Activated CD8-positive, alpha-beta T cell treated with anti-CD3 and anti-CD28 coated beads, Interleukin-2, amount 10 ng/mL, durations not matched to agents 7 days and 5 days (primary cell): ENCODE results near the gene RSPH9. TPM values are rescaled to one million over a fixed set of nuclear protein-coding genes. Genes with fewer than 3 reads are reported as not detected.
"Not testable (repeated sequence)": the region's sequence is repeated elsewhere in the genome, so short reads cannot be mapped to it uniquely, and the experiment has no call there.

Experiments used
- ATAC-seq: fragments of 150-1000 bp; cut with Tn5 transposase; one replicate; pipeline ENCODE4 v1.10.0; 2021; ENCODE audit warnings: moderate library complexity
- CTCF ChIA-PET: fragments of 350-600 bp; sonication (Branson Sonifier 250); formaldehyde crosslinking; loops from one replicate; lab custom pipeline; 2021; ENCODE audit warnings: antibody characterized with exemption; lab: Charles Lee
- POLR2A ChIA-PET: fragments of 350-600 bp; sonication (Branson Sonifier 250); formaldehyde crosslinking; loops from one replicate; lab custom pipeline; 2021; ENCODE audit warnings: antibody characterized with exemption; lab: Charles Lee
- DNase-seq: peaks from one replicate; pipeline ENCODE4 v3.0.0-alpha.2; 2020
- H3K27ac Mint-ChIP-seq: one replicate; pipeline ENCODE4 v1.8.0; 2021; ENCODE audit warnings: mild to moderate bottlenecking, mixed read lengths
- H3K27me3 Mint-ChIP-seq: one replicate; pipeline ENCODE4 v1.8.0; 2021; ENCODE audit warnings: low read depth, mixed read lengths
- H3K36me3 Mint-ChIP-seq: one replicate; pipeline ENCODE4 v1.8.0; 2021; ENCODE audit warnings: low read depth, mixed read lengths
- H3K4me1 Mint-ChIP-seq: one replicate; pipeline ENCODE4 v1.8.0; 2021; ENCODE audit warnings: low read depth, mixed read lengths
- H3K4me3 Mint-ChIP-seq: one replicate; pipeline ENCODE4 v1.8.0; 2021; ENCODE audit warnings: mild to moderate bottlenecking, mixed read lengths
- H3K9me3 Mint-ChIP-seq: one replicate; pipeline ENCODE4 v1.8.0; 2022; ENCODE audit warnings: mixed read lengths; ENCODE audit not compliant: insufficient read depth
- total RNA-seq, 2 experiments: library from RNA; stranded (reverse); gene quantifications; one replicate each; pipeline ENCODE4 v1.2.3, GENCODE V29; 2021

The RSPH9 gene
- total RNA-seq, 2 experiments from 2014 or later = not detected

DNA sequence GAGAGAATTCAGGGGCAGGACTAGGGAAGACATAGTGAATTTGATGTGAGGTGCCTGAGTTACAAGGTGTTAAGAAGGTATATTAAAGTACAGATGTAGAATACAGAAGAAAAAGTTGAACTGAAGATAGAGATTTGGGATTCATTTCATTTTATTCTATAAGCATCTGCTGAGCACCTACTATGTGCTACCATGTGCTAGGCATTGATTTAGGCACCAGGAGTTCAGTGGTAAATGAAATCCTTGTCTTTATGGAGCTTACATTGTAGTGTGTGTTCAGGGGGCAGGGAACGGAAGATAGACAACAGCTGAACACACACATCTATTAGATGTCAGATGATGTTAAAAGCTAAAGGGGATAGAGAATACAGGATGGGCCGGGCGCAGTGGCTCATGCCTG, 2.8 kb downstream of the RSPH9 start:
- Mint-ChIP-seq H3K4me1 (peaks cover 13% of the 10 kb centered on the region), H3K36me3 (peaks cover 11% of the 10 kb centered on the region), H3K27ac (no peak overlapping the region), H3K9me3 (no peaks in the 10 kb centered on the region), H3K4me3 (no peak overlapping the region), H3K27me3 (no peaks in the 10 kb centered on the region)
- POLR2A ChIA-PET = interaction anchor here (1.2 to 2.5 kb wide), 2 partner anchors 12 to 18 kb away, joined by 3 to 12 read pairs; partner anchors contain the start of genes GTPBP2 and MAD2L1BP
- ATAC-seq (no peak), DNase-seq (no peak)
- CTCF ChIA-PET = interaction anchor here (0.7 to 2.6 kb wide), 4 partner anchors 19 to 606 kb away, joined by 3 to 11 read pairs (median 4); partner anchors contain the start of gene VEGFA

DNA sequence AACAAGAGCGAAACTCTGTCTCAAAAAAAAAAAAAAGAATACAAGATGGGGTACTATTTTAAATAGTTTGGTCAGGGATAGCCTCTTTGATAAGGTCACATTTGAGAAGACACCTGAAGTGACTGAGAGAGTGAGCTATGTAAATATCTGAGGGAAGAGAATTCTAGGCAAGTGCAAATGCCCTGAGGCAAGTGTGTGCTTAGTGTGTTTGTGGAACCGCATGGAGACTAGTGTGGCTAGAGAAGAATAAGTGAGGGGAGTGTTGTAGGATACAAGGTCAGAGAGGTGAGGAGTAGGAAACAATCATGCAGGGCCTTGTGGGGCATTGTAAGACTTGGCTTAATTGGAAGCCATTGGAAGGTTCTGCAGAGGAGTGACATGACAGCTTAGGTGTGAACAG, 3.4 kb downstream of the RSPH9 start:
- Mint-ChIP-seq H3K36me3 (peaks cover 5% of the 10 kb centered on the region), H3K9me3 (no peaks in the 10 kb centered on the region), H3K27me3 (no peaks in the 10 kb centered on the region), H3K4me3 (no peak overlapping the region), H3K4me1 (peaks cover 13% of the 10 kb centered on the region), H3K27ac (no peak overlapping the region)
- POLR2A ChIA-PET = interaction anchor here (2.5 kb wide), 1 partner anchor 19 kb away, joined by 12 read pairs; the partner anchor contains the start of gene GTPBP2
- DNase-seq (no peak), ATAC-seq (no peak)
- CTCF ChIA-PET = interaction anchor here (0.7 to 2.6 kb wide), 3 partner anchors 18 to 606 kb away, joined by 3 to 11 read pairs (median 5); no protein-coding TSS in a partner anchor

DNA sequence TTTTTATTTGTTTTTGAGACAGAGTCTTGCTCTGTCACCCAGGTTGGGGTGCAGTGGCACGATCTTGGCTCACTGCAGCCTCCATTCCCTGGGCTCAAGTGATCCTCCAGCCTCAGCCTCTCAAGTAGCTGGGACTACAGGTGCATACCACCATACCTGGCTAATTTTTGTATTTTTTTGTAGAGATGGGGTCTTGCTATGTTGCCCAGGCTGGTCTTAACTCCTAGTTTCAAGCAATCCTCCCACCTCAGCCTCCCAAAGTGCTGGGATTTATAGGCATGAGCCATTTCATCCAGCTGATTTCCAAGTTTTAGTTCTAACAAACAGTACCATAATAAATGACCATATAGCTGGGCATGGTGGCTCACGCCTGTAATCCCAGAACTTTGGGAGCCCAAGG, 8.0 kb downstream of the RSPH9 start:
- DNase-seq, H3K27me3 Mint-ChIP-seq, H3K9me3 Mint-ChIP-seq, POLR2A ChIA-PET, ATAC-seq, H3K36me3 Mint-ChIP-seq, H3K4me3 Mint-ChIP-seq, H3K27ac Mint-ChIP-seq, H3K4me1 Mint-ChIP-seq: not testable (repeated sequence)
- CTCF ChIA-PET = interaction anchor here (1.4 kb wide), 1 partner anchor 15 kb away, joined by 3 read pairs; no protein-coding TSS in a partner anchor

DNA sequence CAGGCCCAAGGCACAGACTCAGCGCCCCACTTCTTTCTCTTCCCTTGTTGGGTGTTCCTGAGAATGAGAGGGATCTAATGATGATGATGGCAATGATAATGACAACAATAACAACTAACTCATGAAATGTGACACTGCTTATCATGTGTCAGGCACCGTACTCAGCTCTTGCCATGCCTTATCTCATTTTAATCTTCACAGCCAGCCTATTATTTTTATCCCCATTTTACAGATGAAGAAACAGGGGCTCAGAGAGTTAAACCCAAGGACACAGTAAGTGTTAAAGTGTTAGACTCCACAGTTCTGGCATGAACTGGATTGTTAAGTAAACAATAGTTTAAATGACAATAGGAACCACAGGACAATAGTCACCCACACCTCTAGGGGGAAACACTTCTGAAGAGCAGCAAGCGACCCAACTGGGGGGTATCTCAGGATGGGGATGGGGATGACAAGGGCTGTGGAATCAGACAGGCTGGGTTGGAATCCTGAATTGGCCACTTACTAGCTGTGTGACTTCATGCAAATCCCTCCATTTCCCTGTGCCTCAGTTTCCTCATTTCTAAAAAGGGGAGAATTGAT, 12.5 kb downstream of the RSPH9 start:
- H3K4me1 Mint-ChIP-seq = peaks cover 16% of the 10 kb centered on the region
- H3K27me3 Mint-ChIP-seq = peaks cover 2% of the 10 kb centered on the region
- CTCF ChIA-PET = interaction anchor here (3.0 kb wide), 1 partner anchor 9 kb away, joined by 26 read pairs; no protein-coding TSS in a partner anchor
- DNase-seq = no peak
- no peak overlapping the region for H3K4me3 Mint-ChIP-seq
- H3K9me3 Mint-ChIP-seq = peaks cover 4% of the 10 kb centered on the region
- H3K27ac Mint-ChIP-seq = no peak overlapping the region
- peaks cover 7% of the 10 kb centered on the region for H3K36me3 Mint-ChIP-seq
- POLR2A ChIA-PET = no interaction called here
- no peak for ATAC-seq

DNA sequence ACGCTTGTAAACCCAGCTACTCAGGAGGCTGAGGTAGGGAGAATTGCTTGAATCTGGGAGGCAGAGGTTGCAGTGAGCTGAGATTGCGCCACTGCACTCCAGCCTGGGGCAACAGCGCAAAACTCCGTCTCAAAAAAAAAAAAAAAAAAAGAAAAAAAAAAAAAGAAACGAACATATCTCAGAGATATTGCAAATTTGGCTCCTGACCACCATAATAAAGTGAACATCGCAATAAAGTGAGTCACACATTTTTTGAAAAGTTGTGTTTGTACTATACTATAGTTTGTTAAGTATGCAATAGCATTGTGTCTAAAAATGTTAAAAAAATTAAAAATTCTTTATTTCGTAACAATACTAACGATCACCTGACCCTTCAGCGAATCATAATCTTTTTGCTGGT, 13.3 kb downstream of the RSPH9 start:
- POLR2A ChIA-PET = no interaction called here
- DNase-seq (no peak), ATAC-seq (no peak)
- Mint-ChIP-seq H3K4me3 (no peak overlapping the region), H3K27ac (no peak overlapping the region), H3K4me1 (peaks cover 23% of the 10 kb centered on the region), H3K36me3 (peaks cover 7% of the 10 kb centered on the region), H3K27me3 (peaks cover 2% of the 10 kb centered on the region), H3K9me3 (peaks cover 4% of the 10 kb centered on the region)
- CTCF ChIA-PET = interaction anchor here (3.0 kb wide), 1 partner anchor 9 kb away, joined by 26 read pairs; no protein-coding TSS in a partner anchor

DNA sequence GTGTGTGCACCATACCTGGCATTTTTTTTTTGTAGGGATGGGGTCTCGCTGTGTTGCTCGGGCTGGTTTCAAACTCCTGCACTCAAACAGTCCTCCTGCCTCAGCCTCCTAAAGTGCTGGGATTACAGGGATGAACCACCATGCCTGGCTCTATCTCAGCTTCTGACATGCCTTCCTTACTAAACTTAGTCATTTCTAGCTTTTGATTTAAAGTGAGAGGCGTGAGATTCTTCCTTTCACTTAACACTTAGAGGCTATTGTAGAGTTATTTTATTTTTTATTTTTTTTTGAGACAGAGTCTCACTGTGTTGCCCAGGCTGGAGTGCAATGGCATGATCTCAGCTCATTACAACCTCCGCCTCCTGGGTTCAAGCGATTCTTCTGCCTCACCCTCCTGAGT, 18.1 kb downstream of the RSPH9 start:
- not testable (repeated sequence) for H3K4me3 Mint-ChIP-seq, H3K36me3 Mint-ChIP-seq, H3K27me3 Mint-ChIP-seq, DNase-seq, H3K9me3 Mint-ChIP-seq, ATAC-seq, H3K27ac Mint-ChIP-seq
- H3K4me1 Mint-ChIP-seq = peaks cover 34% of the 10 kb centered on the region
- ChIA-PET CTCF (interaction anchor here (1.4 kb wide), 1 partner anchor 416 kb away, joined by 7 read pairs; no protein-coding TSS in a partner anchor), POLR2A (interaction anchor here (1.1 kb wide), 1 partner anchor 26 kb away, joined by 3 read pairs; no protein-coding TSS in a partner anchor)

DNA sequence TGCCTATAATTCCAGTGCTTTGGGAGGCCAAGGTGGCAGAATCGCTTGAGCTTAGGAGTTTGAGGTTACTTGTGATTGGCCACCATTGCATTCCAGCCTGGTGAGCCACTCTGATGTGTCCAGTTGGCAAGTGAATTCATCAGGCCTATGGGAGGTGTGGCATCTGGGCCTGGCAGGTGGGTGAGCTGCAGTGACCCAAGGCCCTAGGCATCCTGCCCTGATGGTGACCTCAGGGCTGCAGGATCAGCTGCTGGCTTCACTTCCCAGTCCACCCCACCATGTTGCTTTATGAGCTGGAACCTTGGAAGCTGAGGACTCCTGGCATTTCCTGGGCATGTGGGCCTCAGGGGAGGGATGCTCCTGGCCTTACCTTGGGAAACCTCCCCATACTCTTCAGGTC, 20.5 kb downstream of the RSPH9 start:
- ChIA-PET POLR2A (interaction anchor here (0.7 to 1.9 kb wide), 3 partner anchors 9 to 36 kb away, joined by 4 to 6 read pairs (median 4); partner anchors contain the start of gene GTPBP2), CTCF (interaction anchor here (2.4 to 6.8 kb wide), 5 partner anchors 8 to 414 kb away, joined by 26 to 71 read pairs (median 43); partner anchors contain the start of genes MRPS18A and VEGFA)
- Mint-ChIP-seq H3K4me1 (peaks cover 55% of the 10 kb centered on the region), H3K27me3 (no peaks in the 10 kb centered on the region), H3K27ac (no peak overlapping the region), H3K4me3 (no peak overlapping the region), H3K9me3 (peaks cover 4% of the 10 kb centered on the region), H3K36me3 (peaks cover 11% of the 10 kb centered on the region)
- ATAC-seq (no peak), DNase-seq (no peak)

DNA sequence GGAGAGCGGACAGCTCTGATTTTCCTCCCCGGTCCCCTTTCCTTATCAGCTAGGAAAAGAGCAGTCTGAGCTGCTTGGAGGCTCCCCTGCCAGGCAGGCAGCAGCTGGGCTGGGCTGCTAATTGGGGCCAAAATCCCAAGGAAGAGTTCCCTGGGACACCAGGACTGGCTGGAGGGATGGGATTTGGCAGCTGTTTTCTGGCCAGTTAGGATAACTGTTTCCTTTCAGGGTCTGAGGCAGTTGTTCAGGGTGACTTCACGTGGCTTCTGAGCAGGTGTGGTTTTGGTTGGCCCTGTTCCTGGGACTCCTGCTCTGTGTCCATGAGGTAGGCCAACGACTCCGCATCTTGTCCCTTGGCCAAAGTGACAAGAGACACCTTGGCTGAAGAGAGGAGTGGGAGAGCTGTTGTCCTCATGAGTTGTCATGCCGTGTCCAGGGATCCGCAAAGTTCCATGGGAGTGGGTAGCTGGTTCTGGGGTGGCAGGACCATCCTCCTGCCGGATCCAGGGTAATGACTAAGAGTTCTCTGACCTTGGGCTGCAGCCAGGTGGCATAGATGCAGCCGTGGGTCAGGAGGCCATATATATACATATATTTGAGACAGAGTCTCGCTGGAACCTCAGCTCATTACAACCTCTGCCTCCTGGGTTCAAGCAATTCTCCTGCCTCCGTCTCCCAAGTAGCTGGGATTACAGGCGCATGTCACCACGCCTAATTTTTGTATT, 21.5 kb downstream of the RSPH9 start:
- ChIA-PET CTCF (interaction anchor here (0.7 to 6.8 kb wide), 14 partner anchors 9 to 413 kb away, joined by 3 to 71 read pairs (median 14); partner anchors contain the start of genes GTPBP2, MAD2L1BP, MRPS18A and RSPH9), POLR2A (interaction anchor here (0.7 to 1.9 kb wide), 4 partner anchors 8 to 37 kb away, joined by 3 to 6 read pairs (median 4); partner anchors contain the start of gene GTPBP2)
- peaks cover 15% of the 10 kb centered on the region for H3K36me3 Mint-ChIP-seq
- H3K4me3 Mint-ChIP-seq = no peak overlapping the region
- peaks cover 59% of the 10 kb centered on the region for H3K4me1 Mint-ChIP-seq
- no peak overlapping the region for H3K27ac Mint-ChIP-seq
- no peak for DNase-seq
- no peaks in the 10 kb centered on the region for H3K27me3 Mint-ChIP-seq
- ATAC-seq = no peak
- no peaks in the 10 kb centered on the region for H3K9me3 Mint-ChIP-seq

DNA sequence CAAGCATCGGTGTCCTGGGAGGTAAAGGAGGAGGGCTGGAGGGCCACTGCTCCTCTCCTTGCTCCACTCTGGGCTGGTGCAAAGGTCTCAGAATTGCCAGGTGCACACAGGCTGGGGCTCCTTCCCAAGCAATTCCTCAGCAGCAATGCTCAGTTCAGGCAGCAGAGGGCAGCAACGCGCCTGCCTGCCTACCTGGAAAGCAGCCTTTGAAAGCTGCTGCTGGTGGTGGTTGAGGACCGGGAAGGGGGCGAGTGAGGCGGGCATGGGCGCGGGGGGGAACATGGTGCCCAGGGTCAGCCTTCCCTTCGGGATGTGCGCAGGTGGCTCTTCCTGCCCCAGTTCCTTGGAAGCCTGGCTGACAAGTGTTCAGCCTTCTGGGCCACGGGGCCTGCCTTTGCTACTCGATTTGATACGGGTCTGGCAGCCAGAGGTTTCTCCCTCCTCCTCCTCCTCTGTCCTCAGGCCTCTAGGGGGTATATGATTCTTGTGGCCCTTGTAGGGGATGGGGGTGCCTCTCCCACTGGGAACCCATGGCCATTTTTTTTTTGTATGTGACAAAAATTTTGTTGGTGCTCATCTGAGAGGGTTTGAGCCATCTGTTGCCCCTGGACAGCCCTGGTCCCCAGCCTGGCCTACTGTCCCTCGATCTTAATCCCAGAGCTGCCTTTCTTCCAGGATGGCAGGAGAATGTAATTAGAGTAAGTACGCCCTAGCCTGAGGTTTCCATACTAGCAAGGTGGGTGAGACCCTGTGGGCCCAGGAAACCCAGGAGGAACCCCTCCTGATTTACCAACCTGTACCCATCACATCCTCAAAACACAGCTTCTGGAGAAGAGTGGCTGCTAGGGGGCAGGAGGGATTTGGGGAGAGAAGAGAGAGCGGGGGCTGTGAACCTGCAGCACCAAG, 22.7 kb downstream of the RSPH9 start:
- H3K27me3 Mint-ChIP-seq = no peaks in the 10 kb centered on the region

DNA sequence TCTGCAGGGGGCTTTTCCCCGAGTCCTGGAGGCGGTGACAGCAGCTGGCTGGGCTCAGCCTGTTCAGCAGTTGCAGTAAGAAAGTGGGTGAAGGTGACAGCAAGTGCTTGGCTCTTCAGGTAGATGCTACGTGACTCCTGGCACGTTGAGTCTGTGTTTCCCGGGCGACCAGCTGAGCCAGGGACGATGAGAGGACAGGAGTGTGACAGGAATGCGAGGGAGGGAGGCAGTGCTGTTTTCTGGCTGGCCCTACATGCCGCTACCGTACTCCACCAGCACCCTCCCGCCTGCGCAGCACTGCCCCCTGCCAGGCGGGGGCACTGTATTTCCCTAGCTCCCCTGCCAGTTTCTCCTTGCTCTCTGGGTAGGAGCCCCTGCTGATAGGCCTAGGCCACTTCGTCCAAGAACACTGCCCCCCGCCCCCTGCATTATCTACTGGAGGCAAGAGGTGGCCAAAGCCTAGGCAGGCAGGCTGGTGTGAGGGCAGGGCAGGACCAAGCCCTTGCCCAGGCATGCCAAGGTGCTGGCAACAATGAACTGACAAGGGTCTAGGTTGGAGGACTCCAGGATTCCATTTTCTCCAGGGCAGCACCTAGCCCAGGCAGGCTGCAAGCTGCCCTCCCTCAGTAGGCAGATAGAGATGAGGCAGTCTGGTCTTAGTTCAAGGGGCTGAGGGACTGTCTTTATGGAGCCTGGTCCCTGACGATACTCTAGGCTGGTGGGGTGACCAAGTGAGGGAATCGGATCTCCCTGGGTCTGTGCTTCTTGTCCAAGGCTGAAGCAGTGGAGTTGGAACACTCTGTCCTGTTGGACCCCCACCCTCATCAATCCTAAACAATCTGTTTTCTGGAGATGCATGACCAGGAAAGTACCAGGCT, 23.6 kb downstream of the RSPH9 start:
- Mint-ChIP-seq H3K36me3 (peaks cover 23% of the 10 kb centered on the region), H3K9me3 (no peaks in the 10 kb centered on the region), H3K4me3 (no peak overlapping the region), H3K27me3 (no peaks in the 10 kb centered on the region), H3K4me1 (peaks cover 44% of the 10 kb centered on the region), H3K27ac (peak overlapping the region; percentile 86)
- ChIA-PET CTCF (interaction anchor here (0.7 to 6.8 kb wide), 26 partner anchors 9 to 411 kb away, joined by 3 to 71 read pairs (median 6); partner anchors contain the start of genes MAD2L1BP, MRPS18A, RSPH9 and VEGFA), POLR2A (interaction anchor here (0.5 to 1.6 kb wide), 3 partner anchors 19 to 608 kb away, joined by 3 to 5 read pairs (median 4); partner anchors contain the start of gene MRPS18A)
- peak; percentile 48 for ATAC-seq
- peak; percentile 60 for DNase-seq

More for the DNA sequence above, 22.7 kb downstream of the RSPH9 start:
- POLR2A ChIA-PET = interaction anchor here (0.7 to 1.6 kb wide), 4 partner anchors 8 to 107 kb away, joined by 3 to 5 read pairs (median 4); partner anchors contain the start of gene MRPS18A
- Mint-ChIP-seq H3K9me3 (no peaks in the 10 kb centered on the region), H3K4me3 (peak overlapping the region; percentile 28), H3K36me3 (peaks cover 18% of the 10 kb centered on the region), H3K4me1 (peaks cover 49% of the 10 kb centered on the region), H3K27ac (peak overlapping the region; percentile 86)
- CTCF ChIA-PET = interaction anchor here (0.6 to 6.8 kb wide), 31 partner anchors 10 to 412 kb away, joined by 3 to 71 read pairs (median 6); partner anchors contain the start of genes MAD2L1BP, MRPS18A, RSPH9 and VEGFA
- ATAC-seq (peak; percentile 76), DNase-seq (peak; percentile 87)
